ENCODE results near the gene RGS7BP.

DNA sequence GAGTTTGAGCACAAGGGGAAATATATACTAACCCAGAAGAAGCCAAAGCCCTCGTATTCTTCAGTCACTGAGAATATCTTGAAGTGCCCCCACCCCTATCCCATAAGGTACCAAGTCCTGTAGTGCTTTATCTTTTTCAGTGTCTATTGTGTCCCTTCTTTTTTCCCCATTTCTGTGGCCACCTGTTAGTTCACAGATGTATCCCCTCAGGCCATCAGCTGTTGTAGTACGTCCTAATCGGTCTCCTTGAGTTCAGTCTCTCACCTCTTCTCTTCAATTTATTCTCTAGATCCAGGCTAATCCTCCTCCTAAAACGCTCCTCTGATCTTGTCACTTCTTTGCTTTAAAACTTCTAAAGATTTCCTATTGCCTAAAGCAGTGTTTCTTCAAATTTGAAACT, 10.4 kb downstream of the RGS7BP start:
- TF ChIP-seq, protein P1, sequence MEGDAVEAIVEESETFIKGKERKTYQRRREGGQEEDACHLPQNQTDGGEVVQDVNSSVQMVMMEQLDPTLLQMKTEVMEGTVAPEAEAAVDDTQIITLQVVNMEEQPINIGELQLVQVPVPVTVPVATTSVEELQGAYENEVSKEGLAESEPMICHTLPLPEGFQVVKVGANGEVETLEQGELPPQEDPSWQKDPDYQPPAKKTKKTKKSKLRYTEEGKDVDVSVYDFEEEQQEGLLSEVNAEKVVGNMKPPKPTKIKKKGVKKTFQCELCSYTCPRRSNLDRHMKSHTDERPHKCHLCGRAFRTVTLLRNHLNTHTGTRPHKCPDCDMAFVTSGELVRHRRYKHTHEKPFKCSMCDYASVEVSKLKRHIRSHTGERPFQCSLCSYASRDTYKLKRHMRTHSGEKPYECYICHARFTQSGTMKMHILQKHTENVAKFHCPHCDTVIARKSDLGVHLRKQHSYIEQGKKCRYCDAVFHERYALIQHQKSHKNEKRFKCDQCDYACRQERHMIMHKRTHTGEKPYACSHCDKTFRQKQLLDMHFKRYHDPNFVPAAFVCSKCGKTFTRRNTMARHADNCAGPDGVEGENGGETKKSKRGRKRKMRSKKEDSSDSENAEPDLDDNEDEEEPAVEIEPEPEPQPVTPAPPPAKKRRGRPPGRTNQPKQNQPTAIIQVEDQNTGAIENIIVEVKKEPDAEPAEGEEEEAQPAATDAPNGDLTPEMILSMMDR (conservative IDR thresholded peaks at IDR 0.05 in 1 of 2, IDR thresholded peaks at IDR 0.05 in 1 of 2; ENCODE audit: extremely low read depth in 1 of 2, insufficient read depth in 1 of 2, low read depth in 1 of 2, low read length in 2 of 2) = no peak
- no peak for TF ChIP-seq EZH2 (IDR thresholded peaks at IDR 0.05; ENCODE audit: borderline replicate concordance, low read length)

All from mammary epithelial cell (primary cell).